Right kidney (tissue), 1 donor: ENCODE results near the gene PKD1L1.

ENCODE experiments used
- DNase-seq: peaks from one replicate; pipeline ENCODE4 v3.0.0-alpha.2; 2016

The PKD1L1 gene

GRCh38 chr7:47788083-47788482 is 160.2 kb downstream of the PKD1L1 start:
- DNase-seq, result no peak

GRCh38 chr7:47787249-47788069 is 160.8 kb downstream of the PKD1L1 start:
- DNase-seq, result no peak

- DNase-seq, result no peak
Observed at GRCh38 chr7:47786557-47787248, 161.6 kb downstream of the PKD1L1 start.

- DNase-seq, result no peak
Observed at GRCh38 chr7:47785923-47786556, 162.2 kb downstream of the PKD1L1 start.

GRCh38 chr7:47783456-47784223 is 164.6 kb downstream of the PKD1L1 start:
- DNase-seq, result no peak

- no peak for DNase-seq
Observed at GRCh38 chr7:47782792-47783191, 165.5 kb downstream of the PKD1L1 start.

GRCh38 chr7:47782022-47782421 is 166.2 kb downstream of the PKD1L1 start:
- DNase-seq, result no peak

GRCh38 chr7:47780555-47780954 is 167.7 kb downstream of the PKD1L1 start:
- DNase-seq, result no peak

GRCh38 chr7:47779341-47779771 is 168.9 kb downstream of the PKD1L1 start:
- DNase-seq, result no peak

- DNase-seq, result no peak
Observed at GRCh38 chr7:47778153-47778661, 170.1 kb downstream of the PKD1L1 start.

GRCh38 chr7:47777531-47778152 is 170.6 kb downstream of the PKD1L1 start:
- DNase-seq, result no peak

GRCh38 chr7:47776335-47776734 is 171.9 kb downstream of the PKD1L1 start:
- no peak for DNase-seq

- DNase-seq, result no peak
Observed at GRCh38 chr7:47775238-47775637, 173.0 kb downstream of the PKD1L1 start.

GRCh38 chr7:47772492-47772891 is 175.8 kb downstream of the PKD1L1 start:
- DNase-seq, result no peak

GRCh38 chr7:47771990-47772360 is 176.3 kb downstream of the PKD1L1 start:
- DNase-seq, result no peak

- DNase-seq, result no peak
Observed at GRCh38 chr7:47771336-47771989, 176.8 kb downstream of the PKD1L1 start.

- no peak for DNase-seq
Observed at GRCh38 chr7:47766126-47766525, 182.1 kb downstream of the PKD1L1 start.

GRCh38 chr7:47765373-47765979 is 182.8 kb downstream of the PKD1L1 start:
- DNase-seq, result no peak

GRCh38 chr7:47764746-47765145 is 183.5 kb downstream of the PKD1L1 start:
- DNase-seq, result no peak

- peak; percentile 38 for DNase-seq
Observed at GRCh38 chr7:47763063-47763974, 184.9 kb downstream of the PKD1L1 start.
